CD4-positive, alpha-beta T cell treated with Interleukin-6 at 100 ng/mL for 8 hours (primary cell): Measurements from ENCODE around the gene ZRANB2.

ENCODE experiments used
- DNase-seq: peaks from one replicate; pipeline ENCODE4 v3.0.0-alpha.2; 2020; ENCODE audit warnings: mixed read lengths, low spot score

The ZRANB2 gene

GRCh38 chr1:71068325-71069240 is 12.3 kb downstream of the ZRANB2 start:
- DNase-seq: no peak

GRCh38 chr1:71054791-71055190 is 26.0 kb downstream of the ZRANB2 start:
- DNase-seq: no peak

- DNase-seq: no peak
Observed at GRCh38 chr1:71054281-71054731, 26.5 kb downstream of the ZRANB2 start.

- no peak for DNase-seq
Observed at GRCh38 chr1:71053758-71054157, 27.1 kb downstream of the ZRANB2 start.

- DNase-seq: no peak
Observed at GRCh38 chr1:71053146-71053545, 27.7 kb downstream of the ZRANB2 start.

GRCh38 chr1:71049951-71050598 is 30.8 kb downstream of the ZRANB2 start:
- DNase-seq: peak; percentile 33

- DNase-seq: peak; percentile 27
Observed at GRCh38 chr1:71047635-71048607, 32.9 kb downstream of the ZRANB2 start, which contains the start of gene PTGER3. Gene PTGER3 (minus strand): TSS chr1:71047816. CDS start chr1:71047577, 239 bp downstream.

GRCh38 chr1:71046891-71047634 is 33.8 kb downstream of the ZRANB2 start:
- DNase-seq: peak; percentile 8

GRCh38 chr1:71045463-71046028 is 35.3 kb downstream of the ZRANB2 start:
- no peak for DNase-seq

GRCh38 chr1:71044833-71045232 is 36.0 kb downstream of the ZRANB2 start:
- no peak for DNase-seq

- no peak for DNase-seq
Observed at GRCh38 chr1:71043065-71043464, 37.8 kb downstream of the ZRANB2 start.

GRCh38 chr1:71041806-71042205 is 39.0 kb downstream of the ZRANB2 start:
- no peak for DNase-seq

GRCh38 chr1:71039661-71040262 is 41.1 kb downstream of the ZRANB2 start:
- DNase-seq: no peak

GRCh38 chr1:71038942-71039341 is 41.9 kb downstream of the ZRANB2 start:
- DNase-seq: no peak

- DNase-seq: no peak
Observed at GRCh38 chr1:71037829-71038620, 42.8 kb downstream of the ZRANB2 start.

GRCh38 chr1:71037066-71037465 is 43.8 kb downstream of the ZRANB2 start:
- DNase-seq: no peak

- no peak for DNase-seq
Observed at GRCh38 chr1:71033136-71033535, 47.7 kb downstream of the ZRANB2 start.

- DNase-seq: no peak
Observed at GRCh38 chr1:71031426-71031825, 49.4 kb downstream of the ZRANB2 start.

- no peak for DNase-seq
Observed at GRCh38 chr1:71030026-71030425, 50.8 kb downstream of the ZRANB2 start.

- no peak for DNase-seq
Observed at GRCh38 chr1:71028981-71029380, 51.9 kb downstream of the ZRANB2 start.
